ENCODE results near the gene PIH1D2. TPM values are rescaled to one million over a fixed set of nuclear protein-coding genes. Genes with fewer than 3 reads are reported as not detected.

Gene PIH1D2
- total RNA-seq, 2 donors from 2014 or later: 2.2 TPM; not detected in 1

DNA sequence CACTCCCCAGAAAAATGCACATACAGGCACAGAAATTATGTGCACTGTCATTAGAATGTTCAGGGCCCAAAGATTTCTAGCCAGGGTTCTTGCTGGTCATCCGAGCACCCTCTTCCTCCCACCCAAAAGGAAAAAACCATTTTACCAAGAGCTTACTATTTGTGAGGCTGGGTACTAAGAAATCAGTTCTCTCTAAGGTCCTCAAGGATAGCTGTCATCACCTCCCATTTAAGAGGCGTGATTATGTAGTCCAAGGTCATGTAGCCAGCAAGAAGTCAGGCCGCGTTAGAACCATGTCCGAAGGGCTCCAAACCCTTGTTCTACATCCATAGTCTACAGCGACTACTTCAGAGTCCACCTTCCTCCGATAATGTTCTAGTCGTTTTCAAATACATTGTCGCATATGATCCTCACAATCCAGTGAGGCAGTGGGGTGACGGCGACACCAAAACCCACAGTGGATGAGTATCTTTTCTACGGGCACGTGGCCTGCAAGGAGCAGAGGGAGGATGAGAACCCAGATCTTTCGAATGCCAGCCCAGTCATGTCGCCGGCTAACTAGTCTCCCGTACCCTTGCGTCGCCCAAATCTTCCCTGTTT is 12.1 kb upstream of the PIH1D2 start:
- TF ChIP-seq, protein P1, sequence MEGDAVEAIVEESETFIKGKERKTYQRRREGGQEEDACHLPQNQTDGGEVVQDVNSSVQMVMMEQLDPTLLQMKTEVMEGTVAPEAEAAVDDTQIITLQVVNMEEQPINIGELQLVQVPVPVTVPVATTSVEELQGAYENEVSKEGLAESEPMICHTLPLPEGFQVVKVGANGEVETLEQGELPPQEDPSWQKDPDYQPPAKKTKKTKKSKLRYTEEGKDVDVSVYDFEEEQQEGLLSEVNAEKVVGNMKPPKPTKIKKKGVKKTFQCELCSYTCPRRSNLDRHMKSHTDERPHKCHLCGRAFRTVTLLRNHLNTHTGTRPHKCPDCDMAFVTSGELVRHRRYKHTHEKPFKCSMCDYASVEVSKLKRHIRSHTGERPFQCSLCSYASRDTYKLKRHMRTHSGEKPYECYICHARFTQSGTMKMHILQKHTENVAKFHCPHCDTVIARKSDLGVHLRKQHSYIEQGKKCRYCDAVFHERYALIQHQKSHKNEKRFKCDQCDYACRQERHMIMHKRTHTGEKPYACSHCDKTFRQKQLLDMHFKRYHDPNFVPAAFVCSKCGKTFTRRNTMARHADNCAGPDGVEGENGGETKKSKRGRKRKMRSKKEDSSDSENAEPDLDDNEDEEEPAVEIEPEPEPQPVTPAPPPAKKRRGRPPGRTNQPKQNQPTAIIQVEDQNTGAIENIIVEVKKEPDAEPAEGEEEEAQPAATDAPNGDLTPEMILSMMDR (IDR thresholded peaks at IDR 0.05): no peak
- peaks cover 44% of the 10 kb centered on the region for H3K36me3 ChIP-seq
- H3K4me1 ChIP-seq (ENCODE audit: control insufficient read depth in 1 of 2, low read depth in 2 of 2): peaks cover 17 to 37% of the 10 kb centered on the region in 2 donors

DNA sequence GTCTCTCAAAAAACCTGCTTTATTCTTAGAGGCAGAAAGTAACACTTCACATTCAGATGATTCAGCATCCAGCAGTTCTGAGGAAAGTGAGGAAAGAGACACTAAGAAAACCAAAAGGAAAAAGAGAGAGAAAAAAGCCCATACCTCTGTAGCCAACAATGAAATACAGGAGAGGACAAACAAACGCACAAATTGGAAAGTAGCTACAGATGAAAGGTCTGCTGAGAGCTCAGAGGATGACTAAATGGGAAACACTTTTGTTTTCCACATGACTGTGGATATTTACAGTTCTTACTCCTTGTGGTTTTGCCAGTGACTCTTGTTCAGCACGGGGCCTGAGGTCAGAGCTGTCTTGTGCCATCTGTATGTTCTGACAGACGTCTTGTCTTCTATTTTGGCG is 8.9 kb upstream of the PIH1D2 start:
- no peak for ATAC-seq (ENCODE audit: insufficient number of reproducible peaks, low FRiP score, low read depth)
- H3K9me3 ChIP-seq: no peaks in the 10 kb centered on the region
- H3K36me3 ChIP-seq: peaks cover 48% of the 10 kb centered on the region

More for the DNA sequence above, 12.1 kb upstream of the PIH1D2 start:
- no peaks in the 10 kb centered on the region for H3K9me3 ChIP-seq
- no peaks in the 10 kb centered on the region for H3K27me3 ChIP-seq (replicated peaks; ENCODE audit: insufficient read depth)
- ATAC-seq (ENCODE audit: insufficient number of reproducible peaks, low FRiP score, low read depth) (no peak), DNase-seq (ENCODE audit: low spot score) (no peak)
- peak overlapping the region; percentile 44 to 51 for H3K27ac ChIP-seq
- H3K4me3 ChIP-seq: peak overlapping the region; percentile 81

DNA sequence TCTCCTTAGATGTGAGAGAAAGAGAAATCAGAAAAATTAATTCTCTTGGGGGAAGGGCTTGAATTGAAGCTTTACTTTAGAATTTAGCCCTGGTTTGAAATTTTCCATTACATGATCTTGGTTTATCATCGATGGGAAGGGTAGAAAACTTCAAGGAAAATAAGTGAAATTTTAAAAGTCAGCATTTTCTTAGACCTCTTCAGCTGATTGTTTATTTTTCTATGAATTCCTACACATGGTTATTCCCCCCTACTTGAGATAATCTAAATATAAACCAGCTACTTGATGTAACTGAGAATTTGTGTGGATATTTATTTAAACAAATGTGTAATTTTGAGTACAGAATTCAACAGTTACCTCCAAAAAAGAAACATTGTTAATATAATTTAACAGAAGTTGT is 10.9 kb downstream of the PIH1D2 start:
- H3K9me3 ChIP-seq: no peaks in the 10 kb centered on the region
- H3K27me3 ChIP-seq (replicated peaks; ENCODE audit: insufficient read depth): no peaks in the 10 kb centered on the region
- TF ChIP-seq, protein P1 (IDR thresholded peaks at IDR 0.05): no peak
- H3K36me3 ChIP-seq: peaks cover 12% of the 10 kb centered on the region
- H3K4me3 ChIP-seq: no peak overlapping the region
- no peaks in the 10 kb centered on the region for H3K4me1 ChIP-seq (ENCODE audit: control insufficient read depth in 1 of 2, low read depth in 2 of 2)
- ATAC-seq (ENCODE audit: insufficient number of reproducible peaks, low FRiP score, low read depth) (no peak), DNase-seq (ENCODE audit: low spot score) (no peak)
- H3K27ac ChIP-seq: no peak overlapping the region

More for the DNA sequence above, 8.9 kb upstream of the PIH1D2 start:
- no peak overlapping the region for H3K4me3 ChIP-seq
- DNase-seq (ENCODE audit: low spot score): no peak
- TF ChIP-seq, protein P1 (IDR thresholded peaks at IDR 0.05): no peak
- no peaks in the 10 kb centered on the region for H3K27me3 ChIP-seq (replicated peaks; ENCODE audit: insufficient read depth)
- peaks cover 9 to 18% of the 10 kb centered on the region in 2 donors for H3K4me1 ChIP-seq (ENCODE audit: control insufficient read depth in 1 of 2, low read depth in 2 of 2)
- H3K27ac ChIP-seq: no peak overlapping the region

GRCh38 chr11:112058103-112058502 is 15.7 kb downstream of the PIH1D2 start:
- H3K9me3 ChIP-seq: no peaks in the 10 kb centered on the region
- TF ChIP-seq, protein P1 (IDR thresholded peaks at IDR 0.05): no peak
- H3K4me1 ChIP-seq (ENCODE audit: control insufficient read depth in 1 of 2, low read depth in 2 of 2): no peaks in the 10 kb centered on the region
- no peak overlapping the region for H3K27ac ChIP-seq
- no peaks in the 10 kb centered on the region for H3K27me3 ChIP-seq (replicated peaks; ENCODE audit: insufficient read depth)
- peaks cover 25% of the 10 kb centered on the region for H3K36me3 ChIP-seq
- ATAC-seq (ENCODE audit: insufficient number of reproducible peaks, low FRiP score, low read depth): no peak
- H3K4me3 ChIP-seq: no peak overlapping the region
- no peak for DNase-seq (ENCODE audit: low spot score)

- no peak overlapping the region for H3K27ac ChIP-seq
- DNase-seq (ENCODE audit: low spot score) (no peak), ATAC-seq (ENCODE audit: insufficient number of reproducible peaks, low FRiP score, low read depth) (no peak)
- TF ChIP-seq, protein P1 (IDR thresholded peaks at IDR 0.05): no peak
- H3K27me3 ChIP-seq (replicated peaks; ENCODE audit: insufficient read depth): no peaks in the 10 kb centered on the region
- H3K36me3 ChIP-seq: peaks cover 32% of the 10 kb centered on the region
- H3K4me1 ChIP-seq (ENCODE audit: control insufficient read depth in 1 of 2, low read depth in 2 of 2): no peaks in the 10 kb centered on the region
- no peaks in the 10 kb centered on the region for H3K9me3 ChIP-seq
- no peak overlapping the region for H3K4me3 ChIP-seq
Measured at GRCh38 chr11:112057170-112057569, 16.6 kb downstream of the PIH1D2 start.
